ENCODE results near the gene AFAP1L1.

The AFAP1L1 gene

DNA sequence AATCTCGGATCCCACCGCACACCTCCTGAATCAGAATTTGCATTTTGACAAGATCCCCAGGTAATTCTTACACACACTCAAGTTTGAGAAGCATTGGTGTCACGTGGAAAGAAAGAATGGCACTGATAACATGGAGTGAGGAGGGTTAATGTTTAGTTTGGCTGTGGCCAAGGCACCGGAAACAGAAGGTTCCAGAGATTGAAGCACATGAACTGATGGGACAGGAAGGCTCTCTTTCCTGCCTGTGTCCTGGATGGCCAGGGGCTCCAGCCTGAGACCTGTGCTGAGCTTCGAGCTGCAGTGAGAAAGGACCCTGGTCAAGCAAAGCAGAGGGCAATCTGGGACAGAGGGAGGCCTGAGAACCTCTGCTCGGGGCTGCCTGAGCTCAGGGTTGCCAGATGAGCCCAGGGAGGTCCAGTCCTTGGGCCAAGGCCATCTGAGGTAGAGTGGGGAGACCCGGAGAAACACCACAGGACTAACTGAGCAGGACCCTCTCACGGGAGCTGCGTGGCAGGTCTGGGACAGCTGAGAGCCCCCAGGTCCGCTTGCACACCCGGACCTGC lies 27.3 kb downstream of the AFAP1L1 start:
- Histone ChIP-seq H3K4ac (ENCODE audit: low read length) (no peak overlapping the region), H2BK5ac (ENCODE audit: low read length) (peak overlapping the region; percentile 30), H4K8ac (ENCODE audit: low read depth, low read length) (no peak overlapping the region), H3K4me3 (ENCODE audit: low read length in 2 of 2) (no peak overlapping the region), H3K4me1 (ENCODE audit: control insufficient read depth in 2 of 2, insufficient read depth in 1 of 2, low read depth in 1 of 2, low read length in 2 of 2) (peaks cover 0 to 9% of the 10 kb centered on the region in 2 donors), H3K79me1 (ENCODE audit: low read depth, low read length) (peaks cover 2% of the 10 kb centered on the region), H2BK120ac (ENCODE audit: low read depth, low read length) (no peak overlapping the region), H3K36me3 (replicated peaks in 1 of 2; ENCODE audit: control insufficient read depth in 2 of 2, insufficient read depth in 2 of 2, low read length in 2 of 2) (no peaks in the 10 kb centered on the region), H3K9me3 (replicated peaks in 1 of 2; ENCODE audit: control insufficient read depth in 2 of 2, insufficient read depth in 1 of 2, low read depth in 1 of 2, low read length in 2 of 2) (no peaks in the 10 kb centered on the region), H3K23ac (ENCODE audit: low read depth, low read length, poor library complexity) (no peak overlapping the region), H3K14ac (ENCODE audit: low read length) (peak overlapping the region; percentile 5), H2AK5ac (ENCODE audit: low read depth, low read length) (no peak overlapping the region), H2BK15ac (ENCODE audit: low read length) (peak overlapping the region; percentile 11), H3K4me2 (ENCODE audit: insufficient read depth, low read length, poor library complexity, severe bottlenecking) (no peak overlapping the region), H3K27ac (replicated peaks; ENCODE audit: low read length) (no peak overlapping the region), H3K18ac (ENCODE audit: low read length) (peak overlapping the region; percentile 77), H3K9ac (ENCODE audit: low read depth, low read length, poor library complexity) (no peak overlapping the region), H2BK12ac (ENCODE audit: low read length) (peak overlapping the region; percentile 23), H3K27me3 (ENCODE audit: control insufficient read depth in 3 of 3, insufficient read depth in 3 of 3, low read depth in 1 of 3, low read length in 3 of 3) (peaks cover 0 to 16% (median 0%) of the 10 kb centered on the region in 3 experiments), H4K91ac (ENCODE audit: low read depth, low read length, poor library complexity) (no peak overlapping the region), H2AFZ (ENCODE audit: low read length) (no peak overlapping the region)
- no peak for DNase-seq (ENCODE audit: low spot score)
- WGBS, 2 donors (ENCODE audit: extremely low coverage in 2 of 2, insufficient read length in 2 of 2, insufficient replicate concordance in 1 of 2) = no CpG with 5 or more reads among the region's 11 CpGs

DNA sequence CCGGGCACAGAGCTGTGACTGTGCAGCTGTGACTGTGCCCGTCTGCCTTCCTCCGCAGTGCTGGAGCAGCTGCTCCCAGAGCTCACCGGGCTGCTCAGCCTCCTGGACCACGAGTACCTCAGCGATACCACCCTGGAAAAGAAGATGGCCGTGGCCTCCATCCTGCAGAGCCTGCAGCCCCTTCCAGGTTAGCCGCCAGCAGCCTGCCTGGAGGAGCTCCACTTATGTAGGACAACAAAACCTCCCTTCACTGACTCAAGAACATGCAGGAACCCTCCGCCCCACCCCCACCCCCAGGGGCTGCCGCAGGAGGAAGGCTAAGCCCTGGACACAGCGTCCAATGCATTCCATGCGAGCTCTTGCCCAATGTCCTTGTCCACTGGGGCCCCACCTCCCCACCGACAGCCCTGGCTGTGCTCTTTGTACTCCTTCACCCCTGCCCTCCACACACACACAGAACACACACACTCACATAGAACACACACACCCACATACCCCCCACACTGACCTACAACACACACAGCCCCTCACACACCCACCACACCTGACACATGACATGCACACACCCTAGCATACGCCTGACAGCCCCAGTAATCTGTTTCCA lies 27.9 kb downstream of the AFAP1L1 start:
- Histone ChIP-seq H3K23ac (ENCODE audit: low read depth, low read length, poor library complexity) (peak overlapping the region; percentile 25), H4K91ac (ENCODE audit: low read depth, low read length, poor library complexity) (no peak overlapping the region), H3K9ac (ENCODE audit: low read depth, low read length, poor library complexity) (no peak overlapping the region), H2AFZ (ENCODE audit: low read length) (no peak overlapping the region), H3K14ac (ENCODE audit: low read length) (peak overlapping the region; percentile 5), H2BK120ac (ENCODE audit: low read depth, low read length) (no peak overlapping the region), H3K27me3 (ENCODE audit: control insufficient read depth in 3 of 3, insufficient read depth in 3 of 3, low read depth in 1 of 3, low read length in 3 of 3) (peaks cover 0 to 22% (median 0%) of the 10 kb centered on the region in 3 experiments), H3K4me1 (ENCODE audit: control insufficient read depth in 2 of 2, insufficient read depth in 1 of 2, low read depth in 1 of 2, low read length in 2 of 2) (peaks cover 0 to 9% of the 10 kb centered on the region in 2 donors), H3K36me3 (replicated peaks in 1 of 2; ENCODE audit: control insufficient read depth in 2 of 2, insufficient read depth in 2 of 2, low read length in 2 of 2) (no peaks in the 10 kb centered on the region), H4K8ac (ENCODE audit: low read depth, low read length) (no peak overlapping the region), H2BK15ac (ENCODE audit: low read length) (peak overlapping the region; percentile 11), H3K79me1 (ENCODE audit: low read depth, low read length) (peaks cover 2% of the 10 kb centered on the region), H2BK12ac (ENCODE audit: low read length) (peak overlapping the region; percentile 78), H3K4ac (ENCODE audit: low read length) (no peak overlapping the region), H3K4me2 (ENCODE audit: insufficient read depth, low read length, poor library complexity, severe bottlenecking) (no peak overlapping the region), H2BK5ac (ENCODE audit: low read length) (peak overlapping the region; percentile 30), H3K27ac (replicated peaks; ENCODE audit: low read length) (no peak overlapping the region), H3K4me3 (ENCODE audit: low read length in 2 of 2) (no peak overlapping the region), H2AK5ac (ENCODE audit: low read depth, low read length) (no peak overlapping the region), H3K9me3 (replicated peaks in 1 of 2; ENCODE audit: control insufficient read depth in 2 of 2, insufficient read depth in 1 of 2, low read depth in 1 of 2, low read length in 2 of 2) (no peaks in the 10 kb centered on the region), H3K18ac (ENCODE audit: low read length) (peak overlapping the region; percentile 77)
- DNase-seq (ENCODE audit: low spot score) = no peak
- WGBS, 2 donors (ENCODE audit: extremely low coverage in 2 of 2, insufficient read length in 2 of 2, insufficient replicate concordance in 1 of 2) = no CpG with 5 or more reads among the region's 14 CpGs

DNA sequence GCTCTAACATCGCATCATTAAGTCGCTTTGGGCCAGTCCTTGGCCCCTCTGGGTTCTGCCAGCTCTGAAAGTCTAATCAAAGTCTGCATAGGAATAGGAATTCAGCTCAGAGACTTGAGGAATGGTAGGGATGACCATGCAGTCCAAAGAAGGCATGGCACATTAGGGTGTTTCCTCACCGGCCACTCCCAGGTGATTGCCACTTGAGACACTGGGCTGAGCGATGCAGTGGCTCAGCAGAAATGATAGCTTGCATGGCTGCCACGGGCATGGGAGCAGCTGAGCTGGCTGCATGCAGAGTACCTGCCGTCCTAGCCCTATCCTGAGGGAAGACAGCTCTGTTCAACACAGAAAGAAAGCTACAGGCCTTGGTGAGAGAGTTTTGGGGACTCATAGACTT lies 28.8 kb downstream of the AFAP1L1 start:
- Histone ChIP-seq H3K4ac (ENCODE audit: low read length) (no peak overlapping the region), H2BK12ac (ENCODE audit: low read length) (no peak overlapping the region), H3K18ac (ENCODE audit: low read length) (peak overlapping the region; percentile 74), H3K36me3 (replicated peaks in 1 of 2; ENCODE audit: control insufficient read depth in 2 of 2, insufficient read depth in 2 of 2, low read length in 2 of 2) (no peaks in the 10 kb centered on the region), H3K4me1 (ENCODE audit: control insufficient read depth in 2 of 2, insufficient read depth in 1 of 2, low read depth in 1 of 2, low read length in 2 of 2) (peaks cover 0 to 6% of the 10 kb centered on the region in 2 donors), H2BK120ac (ENCODE audit: low read depth, low read length) (no peak overlapping the region), H2AK5ac (ENCODE audit: low read depth, low read length) (no peak overlapping the region), H3K27me3 (ENCODE audit: control insufficient read depth in 3 of 3, insufficient read depth in 3 of 3, low read depth in 1 of 3, low read length in 3 of 3) (peaks cover 0 to 31% (median 0%) of the 10 kb centered on the region in 3 experiments), H2BK15ac (ENCODE audit: low read length) (no peak overlapping the region), H4K91ac (ENCODE audit: low read depth, low read length, poor library complexity) (no peak overlapping the region), H2BK5ac (ENCODE audit: low read length) (no peak overlapping the region), H3K4me2 (ENCODE audit: insufficient read depth, low read length, poor library complexity, severe bottlenecking) (no peak overlapping the region), H3K9me3 (replicated peaks in 1 of 2; ENCODE audit: control insufficient read depth in 2 of 2, insufficient read depth in 1 of 2, low read depth in 1 of 2, low read length in 2 of 2) (no peaks in the 10 kb centered on the region), H3K14ac (ENCODE audit: low read length) (no peak overlapping the region), H3K27ac (replicated peaks; ENCODE audit: low read length) (no peak overlapping the region), H2AFZ (ENCODE audit: low read length) (no peak overlapping the region), H3K23ac (ENCODE audit: low read depth, low read length, poor library complexity) (no peak overlapping the region), H3K9ac (ENCODE audit: low read depth, low read length, poor library complexity) (no peak overlapping the region), H3K79me1 (ENCODE audit: low read depth, low read length) (peaks cover 2% of the 10 kb centered on the region), H4K8ac (ENCODE audit: low read depth, low read length) (no peak overlapping the region), H3K4me3 (ENCODE audit: low read length in 2 of 2) (no peak overlapping the region)
- no CpG with 5 or more reads among the region's 6 CpGs for WGBS, 2 donors (ENCODE audit: extremely low coverage in 2 of 2, insufficient read length in 2 of 2, insufficient replicate concordance in 1 of 2)
- DNase-seq (ENCODE audit: low spot score) = no peak

- Histone ChIP-seq H3K4me3 (ENCODE audit: low read length in 2 of 2) (no peak overlapping the region), H2BK120ac (ENCODE audit: low read depth, low read length) (no peak overlapping the region), H3K27ac (replicated peaks; ENCODE audit: low read length) (no peak overlapping the region), H3K4ac (ENCODE audit: low read length) (no peak overlapping the region), H2AK5ac (ENCODE audit: low read depth, low read length) (peak overlapping the region; percentile 66), H3K18ac (ENCODE audit: low read length) (peak overlapping the region; percentile 61), H3K4me1 (ENCODE audit: control insufficient read depth in 2 of 2, insufficient read depth in 1 of 2, low read depth in 1 of 2, low read length in 2 of 2) (peaks cover 0 to 6% of the 10 kb centered on the region in 2 donors), H2AFZ (ENCODE audit: low read length) (no peak overlapping the region), H3K9ac (ENCODE audit: low read depth, low read length, poor library complexity) (no peak overlapping the region), H3K23ac (ENCODE audit: low read depth, low read length, poor library complexity) (no peak overlapping the region), H2BK15ac (ENCODE audit: low read length) (no peak overlapping the region), H2BK5ac (ENCODE audit: low read length) (no peak overlapping the region), H3K14ac (ENCODE audit: low read length) (no peak overlapping the region), H3K36me3 (replicated peaks in 1 of 2; ENCODE audit: control insufficient read depth in 2 of 2, insufficient read depth in 2 of 2, low read length in 2 of 2) (no peaks in the 10 kb centered on the region), H3K79me1 (ENCODE audit: low read depth, low read length) (peaks cover 2% of the 10 kb centered on the region), H2BK12ac (ENCODE audit: low read length) (no peak overlapping the region), H3K4me2 (ENCODE audit: insufficient read depth, low read length, poor library complexity, severe bottlenecking) (no peak overlapping the region), H3K27me3 (ENCODE audit: control insufficient read depth in 3 of 3, insufficient read depth in 3 of 3, low read depth in 1 of 3, low read length in 3 of 3) (peaks cover 0 to 39% (median 0%) of the 10 kb centered on the region in 3 experiments), H3K9me3 (replicated peaks in 1 of 2; ENCODE audit: control insufficient read depth in 2 of 2, insufficient read depth in 1 of 2, low read depth in 1 of 2, low read length in 2 of 2) (no peaks in the 10 kb centered on the region), H4K91ac (ENCODE audit: low read depth, low read length, poor library complexity) (no peak overlapping the region), H4K8ac (ENCODE audit: low read depth, low read length) (no peak overlapping the region)
- no CpG with 5 or more reads among the region's 13 CpGs for whole genome bisulfite sequencing, 2 donors (ENCODE audit: extremely low coverage in 2 of 2, insufficient read length in 2 of 2, insufficient replicate concordance in 1 of 2)
- DNase-seq (ENCODE audit: low spot score) = no peak
These were observed 29.5 kb downstream of the AFAP1L1 start for GRCh38 chr5:149301049-149301743.
